RWPE2 (cell line): ENCODE data around the gene MMD.
"Not testable (repeated sequence)": the region's sequence is repeated elsewhere in the genome, so short reads cannot be mapped to it uniquely, and the experiment has no call there.

Experiments
- ATAC-seq: fragments of 200-7000 bp; cut with Tn5 transposase; 3 replicates; pipeline ENCODE4 v1.9.1; 2021; ENCODE audit warnings: low read depth
- DNase-seq: peaks from one replicate; pipeline ENCODE4 v3.0.0-alpha.2; 2020; ENCODE audit warnings: low spot score
- H3K27ac ChIP-seq: fragments of 450-650 bp; 2 replicates; pipeline ENCODE4 v1.5.1; 2017; ENCODE audit warnings: mild to moderate bottlenecking; ENCODE audit not compliant: poor library complexity, severe bottlenecking
- H3K27me3 ChIP-seq: fragments of 250-450 bp; sonication (Bioruptor Pico); 2 replicates; pipeline ENCODE4 v1.5.1; 2021; ENCODE audit warnings: mild to moderate bottlenecking, moderate library complexity; ENCODE audit not compliant: insufficient read depth, poor library complexity, severe bottlenecking
- H3K36me3 ChIP-seq: fragments of 250-450 bp; sonication (Bioruptor Pico); 2 replicates; pipeline ENCODE4 v1.5.1; 2020; ENCODE audit warnings: low read depth, mild to moderate bottlenecking, moderate library complexity
- H3K4me1 ChIP-seq: fragments of 250-450 bp; sonication (Bioruptor Pico); 2 replicates; pipeline ENCODE4 v1.5.1; 2021; ENCODE audit warnings: mild to moderate bottlenecking, moderate library complexity; ENCODE audit not compliant: insufficient read depth, poor library complexity, severe bottlenecking
- H3K4me3 ChIP-seq: fragments of 250-450 bp; sonication (Bioruptor Pico); 2 replicates; pipeline ENCODE4 v1.5.1; 2021; ENCODE audit warnings: mild to moderate bottlenecking, moderate library complexity; ENCODE audit not compliant: severe bottlenecking
- H3K9me3 ChIP-seq: fragments of 250-450 bp; sonication (Bioruptor Pico); 2 replicates; pipeline ENCODE4 v1.5.1; 2021; ENCODE audit warnings: mild to moderate bottlenecking, moderate library complexity; ENCODE audit not compliant: severe bottlenecking
- CTCF ChIP-seq: fragments of 450-650 bp; IDR thresholded peaks from one replicate; pipeline ENCODE4 v1.5.1; 2017; ENCODE audit warnings: mild to moderate bottlenecking, moderate library complexity; ENCODE audit not compliant: poor library complexity, severe bottlenecking

The MMD gene, protein sequence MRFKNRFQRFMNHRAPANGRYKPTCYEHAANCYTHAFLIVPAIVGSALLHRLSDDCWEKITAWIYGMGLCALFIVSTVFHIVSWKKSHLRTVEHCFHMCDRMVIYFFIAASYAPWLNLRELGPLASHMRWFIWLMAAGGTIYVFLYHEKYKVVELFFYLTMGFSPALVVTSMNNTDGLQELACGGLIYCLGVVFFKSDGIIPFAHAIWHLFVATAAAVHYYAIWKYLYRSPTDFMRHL

DNA sequence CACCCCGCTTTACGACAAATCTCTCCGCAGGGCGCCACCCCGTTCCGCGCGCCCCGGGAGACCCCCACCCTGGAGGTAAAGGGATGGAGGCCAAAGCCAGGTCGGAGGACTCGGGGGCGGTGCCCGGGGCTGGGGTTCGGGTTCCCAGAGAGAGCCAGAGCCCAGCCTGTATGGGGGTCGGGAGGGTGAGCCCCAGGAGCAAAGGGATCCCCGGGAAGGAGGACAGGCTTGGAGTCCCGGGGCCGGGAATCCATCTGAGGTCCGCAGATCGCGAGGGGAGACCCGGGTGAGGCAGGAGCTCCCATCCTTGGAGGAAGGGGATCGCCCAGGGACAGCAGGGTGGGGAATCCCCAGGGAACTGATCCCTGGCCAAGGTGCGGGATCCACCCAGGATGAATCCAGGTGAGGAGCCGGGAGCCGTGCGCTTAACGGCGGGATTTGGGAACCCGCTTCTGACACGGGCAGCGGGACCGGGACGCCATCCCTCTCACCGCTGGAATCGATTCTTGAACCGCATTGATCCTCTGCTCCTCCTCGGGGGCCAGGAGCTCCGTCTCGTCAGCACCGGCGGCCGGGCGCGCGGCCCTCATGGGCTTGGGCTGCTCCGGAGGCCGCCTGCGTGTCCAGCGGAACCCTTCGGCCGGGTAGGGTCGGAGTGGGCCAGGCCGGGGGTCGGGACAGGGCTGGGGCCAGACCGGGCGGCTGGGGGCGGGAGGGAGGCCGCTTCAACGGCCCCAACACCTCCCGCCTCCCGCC is at the start of gene MMD:
Gene MMD, minus strand, starts transcription at position 657 of the 756 bp plus-strand sequence. Its CDS starts 140 bp downstream, at position 517.
- Histone ChIP-seq H3K36me3 (no peaks in the 10 kb centered on the region), H3K4me1 (peaks cover 9% of the 10 kb centered on the region), H3K9me3 (no peaks in the 10 kb centered on the region), H3K4me3 (peak within 1 kb of the TSS; percentile 87), H3K27ac (peak within 1 kb of the TSS; percentile 50), H3K27me3 (no peaks in the 10 kb centered on the region)
- DNase-seq (peak; percentile 58), ATAC-seq (peak; percentile 53)
- no peak for TF ChIP-seq CTCF

DNA sequence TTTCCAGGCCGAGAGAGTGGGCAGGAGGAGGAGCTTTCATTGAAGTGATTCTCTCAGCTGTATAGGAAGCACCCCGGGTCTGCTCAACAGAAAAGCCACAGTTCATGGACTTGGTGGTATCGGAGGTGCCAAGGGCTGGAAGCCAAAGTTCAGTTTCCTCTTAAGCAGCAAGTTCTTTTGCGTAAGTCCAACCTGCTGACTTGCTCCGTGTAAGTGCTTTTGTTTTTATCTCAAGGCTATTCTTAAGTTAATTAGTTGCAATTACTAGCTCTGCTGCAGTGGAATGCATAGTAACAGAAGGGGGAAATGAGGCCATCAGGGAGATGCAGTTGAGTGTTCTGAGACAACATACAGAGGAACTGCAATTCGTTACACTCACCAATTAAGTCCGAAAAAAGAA is 45.0 kb upstream of the MMD start:
- Histone ChIP-seq H3K4me1 (no peaks in the 10 kb centered on the region), H3K36me3 (no peaks in the 10 kb centered on the region), H3K9me3 (no peaks in the 10 kb centered on the region), H3K4me3 (no peak overlapping the region), H3K27ac (no peak overlapping the region), H3K27me3 (no peaks in the 10 kb centered on the region)
- no peak for TF ChIP-seq CTCF
- ATAC-seq (no peak), DNase-seq (no peak)

GRCh38 chr17:55465771-55466170 is 44.1 kb upstream of the MMD start:
- ATAC-seq, H3K27me3 ChIP-seq, DNase-seq, H3K36me3 ChIP-seq, H3K27ac ChIP-seq, H3K4me1 ChIP-seq, H3K9me3 ChIP-seq, H3K4me3 ChIP-seq: not testable (repeated sequence)

DNA sequence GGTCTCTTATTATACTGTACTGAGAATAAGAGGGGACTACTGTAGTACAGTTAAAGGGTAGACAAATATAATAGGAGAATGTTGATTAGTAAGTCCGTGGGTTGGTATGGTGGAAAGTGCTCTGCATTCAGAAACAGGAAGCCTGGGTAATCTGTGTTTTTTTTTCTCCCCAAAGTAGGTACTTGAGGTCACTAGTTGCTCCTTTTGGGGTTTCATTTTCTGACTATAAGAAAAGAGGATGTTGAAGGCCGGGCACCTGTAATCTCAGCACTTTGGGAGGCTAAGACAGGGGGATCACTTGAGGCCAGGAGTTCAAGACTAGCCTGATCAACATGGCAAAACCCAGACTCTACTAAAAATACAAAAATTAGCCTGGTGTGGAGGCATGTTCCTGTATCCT is 42.0 kb upstream of the MMD start:
- no peak for DNase-seq
- Histone ChIP-seq H3K4me1 (peaks cover 10% of the 10 kb centered on the region), H3K9me3 (no peaks in the 10 kb centered on the region), H3K4me3 (no peak overlapping the region), H3K27me3 (no peaks in the 10 kb centered on the region), H3K36me3 (no peaks in the 10 kb centered on the region), H3K27ac (no peak overlapping the region)
- no peak for ATAC-seq
- TF ChIP-seq CTCF = no peak

DNA sequence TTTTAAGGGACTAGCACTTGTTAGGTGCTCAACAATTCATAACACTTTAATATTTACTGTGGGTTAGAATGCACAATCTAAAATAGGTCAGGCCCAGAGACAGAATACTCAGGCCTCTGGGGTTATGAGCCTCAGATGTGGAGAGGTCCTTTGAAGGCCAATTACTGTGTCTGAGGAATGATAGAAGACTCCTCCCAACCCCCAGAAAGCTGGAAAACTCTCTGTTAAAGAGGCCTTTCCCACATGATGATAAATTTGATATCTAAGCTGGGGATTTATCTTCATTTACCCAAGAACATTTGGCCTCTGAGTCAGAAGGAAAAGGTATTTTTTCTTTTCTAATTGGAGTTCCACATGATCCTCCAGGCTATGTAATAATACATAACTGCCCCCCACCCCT is 41.1 kb upstream of the MMD start:
- Histone ChIP-seq H3K9me3 (no peaks in the 10 kb centered on the region), H3K4me1 (peaks cover 17% of the 10 kb centered on the region), H3K27ac (no peak overlapping the region), H3K4me3 (no peak overlapping the region), H3K36me3 (no peaks in the 10 kb centered on the region), H3K27me3 (no peaks in the 10 kb centered on the region)
- TF ChIP-seq CTCF = no peak
- ATAC-seq (no peak), DNase-seq (no peak)
